NCI-H128 (cell line): ENCODE data around the gene CIROP.

Experiments
- DNase-seq: peaks from one replicate; lab custom pipeline; 2025; ENCODE audit not compliant: unreplicated experiment; lab: John Stamatoyannopoulos, UW

The CIROP gene

GRCh38 chr14:23051141-23052057 is 53.4 kb downstream of the CIROP start:
- DNase-seq, result no peak
